Prostate gland (tissue), 2 donors: ENCODE measurements around the gene CES5A.

Experiments
- POLR2AphosphoS5 ChIP-seq: sonication (generic); formaldehyde crosslinking; IDR thresholded peaks from one replicate; pipeline ENCODE4 v1.6.1; 2017; ENCODE audit warnings: antibody characterized with exemption
- TF ChIP-seq, protein P1 (sequence below), 4 experiments: fragments of 200-600 bp in 2 of 4; fragments of 450-650 bp in 2 of 4; sonication (generic) in 2 of 4; IDR thresholded peaks; 1 replicate in 3 of 4; 2 replicates in 1 of 4; pipeline ENCODE4 v1.5.1; 2016 to 2019; ENCODE audit warnings: antibody characterized with exemption in 4 of 4, mild to moderate bottlenecking in 2 of 4, moderate library complexity in 2 of 4

DNA sequence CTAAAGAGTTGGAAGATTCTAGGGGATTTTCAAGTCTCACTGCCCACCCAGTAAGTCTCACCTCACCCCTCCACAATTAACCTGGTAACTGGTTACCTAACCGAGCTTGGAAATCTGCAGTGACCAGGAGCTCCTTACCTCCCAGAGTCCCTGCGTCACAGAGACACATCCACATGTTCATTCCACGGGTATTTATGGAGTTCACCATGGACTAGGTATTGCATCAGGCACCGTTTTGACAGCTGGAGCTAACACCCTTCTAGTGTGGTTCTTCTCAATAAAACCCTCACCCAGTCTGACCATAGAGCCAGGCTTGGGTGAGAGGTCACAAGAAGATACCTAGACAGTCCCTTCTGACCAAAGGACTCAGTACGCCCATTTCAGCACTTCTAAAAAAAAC is 2.1 kb downstream of the CES5A start:
- TF ChIP-seq POLR2AphosphoS5, result no peak
- TF ChIP-seq, protein P1, sequence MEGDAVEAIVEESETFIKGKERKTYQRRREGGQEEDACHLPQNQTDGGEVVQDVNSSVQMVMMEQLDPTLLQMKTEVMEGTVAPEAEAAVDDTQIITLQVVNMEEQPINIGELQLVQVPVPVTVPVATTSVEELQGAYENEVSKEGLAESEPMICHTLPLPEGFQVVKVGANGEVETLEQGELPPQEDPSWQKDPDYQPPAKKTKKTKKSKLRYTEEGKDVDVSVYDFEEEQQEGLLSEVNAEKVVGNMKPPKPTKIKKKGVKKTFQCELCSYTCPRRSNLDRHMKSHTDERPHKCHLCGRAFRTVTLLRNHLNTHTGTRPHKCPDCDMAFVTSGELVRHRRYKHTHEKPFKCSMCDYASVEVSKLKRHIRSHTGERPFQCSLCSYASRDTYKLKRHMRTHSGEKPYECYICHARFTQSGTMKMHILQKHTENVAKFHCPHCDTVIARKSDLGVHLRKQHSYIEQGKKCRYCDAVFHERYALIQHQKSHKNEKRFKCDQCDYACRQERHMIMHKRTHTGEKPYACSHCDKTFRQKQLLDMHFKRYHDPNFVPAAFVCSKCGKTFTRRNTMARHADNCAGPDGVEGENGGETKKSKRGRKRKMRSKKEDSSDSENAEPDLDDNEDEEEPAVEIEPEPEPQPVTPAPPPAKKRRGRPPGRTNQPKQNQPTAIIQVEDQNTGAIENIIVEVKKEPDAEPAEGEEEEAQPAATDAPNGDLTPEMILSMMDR (IDR thresholded peaks at IDR 0.05), result no peak
